NCI-H526 treated with DMSO at 0.1 percent for 48 hours (cell line): Measurements from ENCODE around the gene TRIOBP.

Experiments used
- DNase-seq: peaks from one replicate; lab custom pipeline; 2025; lab: John Stamatoyannopoulos, UW

Gene TRIOBP

DNA sequence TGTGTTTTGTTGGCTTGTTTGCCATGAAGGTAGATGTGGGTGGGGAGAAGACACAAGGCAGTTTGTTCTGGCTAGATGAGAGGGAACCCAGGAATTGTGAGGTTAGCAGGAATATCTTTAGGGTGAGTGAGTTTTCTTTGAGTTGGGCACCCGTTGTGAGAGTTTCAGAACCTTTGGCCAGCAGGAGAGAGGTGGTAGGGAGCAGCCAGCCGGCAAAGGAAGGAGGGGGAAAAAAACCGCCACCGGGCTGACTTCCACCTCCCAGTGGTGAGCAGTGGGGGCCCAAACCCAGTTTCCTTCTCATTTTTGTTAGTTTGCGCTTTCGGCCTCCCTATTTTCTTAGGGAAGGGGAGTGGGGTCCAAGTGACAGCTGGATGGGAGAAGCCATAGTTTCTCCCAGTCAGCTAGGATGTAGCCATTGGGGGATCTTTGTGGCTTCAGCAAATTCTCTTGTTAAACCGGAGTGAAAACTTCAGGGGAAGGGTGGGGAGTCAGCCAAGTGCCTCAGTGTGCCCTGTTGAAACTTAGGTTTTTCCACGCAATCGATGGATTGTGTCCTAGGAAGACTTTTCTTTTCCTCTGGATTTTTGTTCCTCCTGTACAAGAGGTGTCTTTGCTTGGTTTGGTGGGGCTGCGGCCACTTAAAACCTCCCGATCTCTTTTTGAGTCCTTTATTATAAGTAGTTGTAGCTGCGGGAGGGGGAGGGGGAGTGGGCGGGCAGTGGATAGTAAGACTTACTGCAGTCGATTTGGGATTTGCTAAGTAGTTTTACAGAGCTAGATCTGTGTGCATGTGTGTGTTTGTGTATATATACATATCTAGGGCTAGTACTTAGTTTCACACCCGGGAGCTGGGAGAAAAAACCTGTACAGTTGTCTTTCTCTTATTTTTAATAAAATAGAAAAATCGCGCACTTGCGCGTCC, 109.8 kb downstream of the TRIOBP start:
- DNase-seq: no peak

- DNase-seq: peak; percentile 81
These were observed 110.8 kb downstream of the TRIOBP start, which contains the start of gene GCAT for GRCh38 chr22:37807410-37808293. TSS of gene GCAT (plus strand) at chr22:37807934. CDS start at chr22:37807968, 34 bp downstream.

- DNase-seq: no peak
These were observed 111.4 kb downstream of the TRIOBP start for GRCh38 chr22:37808294-37808657.

DNA sequence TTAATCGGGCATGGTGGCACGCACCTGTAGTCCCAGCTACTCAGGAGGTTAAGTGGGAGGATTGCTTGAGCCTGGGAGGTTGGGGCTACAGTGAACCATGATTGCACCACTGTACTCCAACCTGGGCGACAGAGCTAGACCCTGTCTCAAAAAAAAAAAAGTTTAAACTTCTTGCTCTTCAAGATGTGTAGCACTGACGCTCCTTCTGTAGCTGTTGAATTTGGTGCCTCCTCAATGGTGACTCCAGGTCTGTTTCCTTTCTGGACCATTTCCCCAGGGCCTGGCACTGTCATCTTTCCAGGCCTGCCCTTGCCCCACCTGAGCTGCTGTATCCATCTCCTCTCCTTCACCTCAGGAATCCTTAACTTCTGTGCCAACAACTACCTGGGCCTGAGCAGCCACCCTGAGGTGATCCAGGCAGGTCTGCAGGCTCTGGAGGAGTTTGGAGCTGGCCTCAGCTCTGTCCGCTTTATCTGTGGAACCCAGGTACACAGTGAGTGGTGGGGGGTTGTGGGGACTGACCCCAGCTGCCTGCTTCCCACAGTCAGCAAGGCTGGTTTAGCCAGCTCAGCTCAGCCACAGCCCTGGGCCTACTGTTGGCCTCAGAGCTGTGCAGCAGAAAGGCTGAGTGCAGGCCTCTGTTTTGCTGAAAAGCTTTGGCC, 113.0 kb downstream of the TRIOBP start:
- DNase-seq: no peak

DNA sequence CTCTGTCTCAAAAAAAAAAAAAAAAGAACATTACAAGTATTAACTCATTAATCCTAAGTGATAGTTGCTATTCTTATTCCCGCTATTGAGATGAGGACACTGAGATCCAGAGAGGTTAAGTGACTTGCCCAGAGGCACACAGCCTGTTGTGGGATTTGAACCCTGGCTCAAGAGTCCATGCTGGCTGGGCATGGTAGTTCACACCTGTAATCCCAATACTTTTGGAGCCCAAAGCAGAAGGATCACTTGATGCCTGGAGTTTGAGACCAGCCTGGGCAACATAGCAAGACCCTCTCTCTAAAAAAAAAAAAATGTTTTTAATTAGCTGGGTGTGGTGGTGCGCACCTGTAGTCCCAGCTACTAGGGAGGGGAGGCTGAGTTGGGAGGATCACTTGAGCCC, 115.0 kb downstream of the TRIOBP start:
- no peak for DNase-seq

- no peak for DNase-seq
These were observed 116.2 kb downstream of the TRIOBP start for GRCh38 chr22:37812869-37813678.

- no peak for DNase-seq
These were observed 118.7 kb downstream of the TRIOBP start for GRCh38 chr22:37815593-37815992.

GRCh38 chr22:37816543-37817180, 119.8 kb downstream of the TRIOBP start:
- no peak for DNase-seq

GRCh38 chr22:37817705-37818408, 121.0 kb downstream of the TRIOBP start:
- peak; percentile 27 for DNase-seq

GRCh38 chr22:37818409-37819104, 121.7 kb downstream of the TRIOBP start:
- peak; percentile 27 for DNase-seq

DNA sequence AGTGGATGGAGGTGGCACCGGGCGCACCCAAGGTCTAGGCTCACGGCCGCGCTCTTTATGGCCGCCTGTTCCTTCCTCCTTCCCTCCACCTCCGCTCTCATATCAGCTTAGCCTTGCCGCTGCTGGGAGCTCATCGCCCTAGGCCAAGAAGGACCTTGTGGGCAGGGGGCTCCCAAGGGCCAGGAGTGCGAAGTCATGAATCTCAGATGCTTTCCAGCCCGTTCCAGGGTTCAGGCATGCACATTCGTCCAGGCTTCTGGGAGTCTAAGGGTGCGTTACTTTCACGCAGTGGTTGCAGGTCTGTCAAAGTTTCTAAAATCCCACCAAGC, 122.2 kb downstream of the TRIOBP start:
- DNase-seq: no peak

GRCh38 chr22:37820350-37820749, 123.5 kb downstream of the TRIOBP start:
- DNase-seq: no peak

- no peak for DNase-seq
These were observed 125.4 kb downstream of the TRIOBP start for GRCh38 chr22:37822079-37822833.

DNA sequence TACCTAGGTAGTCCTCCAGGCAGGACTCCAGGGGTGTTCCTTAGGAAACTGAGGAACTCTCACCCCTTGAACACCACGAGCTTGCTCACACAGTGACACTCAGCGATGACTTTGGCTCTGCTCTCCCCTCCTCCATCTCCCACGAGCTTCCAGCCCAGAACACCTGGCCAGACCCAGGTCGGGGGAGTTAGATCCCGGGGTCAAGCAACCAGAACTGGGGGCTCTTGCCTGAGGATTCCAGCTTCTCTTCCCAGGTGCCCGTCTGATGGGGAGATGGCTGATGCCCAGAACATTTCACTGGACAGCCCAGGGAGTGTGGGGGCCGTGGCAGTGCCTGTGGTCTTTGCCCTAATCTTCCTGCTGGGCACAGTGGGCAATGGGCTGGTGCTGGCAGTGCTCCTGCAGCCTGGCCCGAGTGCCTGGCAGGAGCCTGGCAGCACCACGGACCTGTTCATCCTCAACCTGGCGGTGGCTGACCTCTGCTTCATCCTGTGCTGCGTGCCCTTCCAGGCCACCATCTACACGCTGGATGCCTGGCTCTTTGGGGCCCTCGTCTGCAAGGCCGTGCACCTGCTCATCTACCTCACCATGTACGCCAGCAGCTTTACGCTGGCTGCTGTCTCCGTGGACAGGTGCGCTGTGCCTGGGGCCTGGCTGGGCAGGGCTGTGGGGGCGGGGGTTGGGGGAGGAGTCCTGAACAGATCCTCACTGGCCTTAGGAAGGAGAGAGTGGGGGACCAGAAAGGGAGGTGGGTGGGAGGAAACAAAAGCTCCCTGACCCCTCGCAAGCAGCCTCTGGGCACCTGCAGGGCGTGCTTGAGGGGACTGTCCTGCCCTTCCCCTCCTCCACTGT, 126.5 kb downstream of the TRIOBP start, which contains the start of gene GALR3:
TSS of gene GALR3 (plus strand) at position 249 of the 852 bp plus-strand sequence. CDS start at position 274, 25 bp downstream.
- no peak for DNase-seq

- DNase-seq: no peak
These were observed 128.1 kb downstream of the TRIOBP start for GRCh38 chr22:37824674-37825641.
